ENCODE data around the gene ST6GALNAC1. TPM values are rescaled to one million over a fixed set of nuclear protein-coding genes. Genes with fewer than 3 reads are reported as not detected.

Gene ST6GALNAC1
- total and polyA plus RNA-seq, 10 of the 15 experiments (the other 5 are each of a cell fraction or from before 2014, with no cell fraction given), result 0.08 TPM; not detected in 9

DNA sequence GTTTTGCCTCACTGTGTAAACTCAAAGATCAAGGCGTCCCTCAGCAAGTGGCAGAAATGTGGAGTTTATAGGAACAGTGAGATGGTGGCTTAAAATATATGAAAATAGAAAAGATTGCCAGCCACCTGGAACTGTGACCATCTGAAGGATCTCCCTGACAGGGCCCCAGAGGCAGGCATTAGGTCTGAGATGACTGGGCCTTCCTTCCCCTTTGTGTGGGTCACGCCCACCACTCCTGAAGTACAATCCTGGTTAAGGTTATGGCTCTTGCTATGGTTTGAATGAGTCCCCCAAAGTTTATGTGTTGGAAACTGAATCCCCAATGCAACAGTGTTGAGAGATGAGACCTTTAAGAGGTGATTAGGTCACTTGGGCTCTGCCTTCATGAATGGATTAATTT lies 64.3 kb downstream of the ST6GALNAC1 start:
- SMC1A ChIA-PET (ENCODE audit: uncharacterized antibody, unreplicated experiment), result interaction anchor here (0.6 kb wide), 1 partner anchor 19 kb away, joined by 3 read pairs; no protein-coding TSS in a partner anchor
- BruUV-seq (replicated peaks), result no TSS peak
- peak; percentile 34; the same call in 1 of the 2 replicates for TF ChIP-seq IRF4 (IDR thresholded peaks at IDR 0.05; ENCODE audit: low read depth, low read length)
- TF ChIP-seq ZNF217 (IDR thresholded peaks at IDR 0.05), result no peak
- Histone ChIP-seq H4K20me1 (ENCODE audit: control insufficient read depth, insufficient read depth) (no peaks in the 10 kb centered on the region), H3K4me3 (no peak overlapping the region), H3K4me1 (ENCODE audit: control insufficient read depth, insufficient read depth, low read length) (peaks cover 24% of the 10 kb centered on the region), H3K27me3 (replicated peaks in 1 of 2; ENCODE audit: control insufficient read depth in 2 of 2, insufficient read depth in 2 of 2, low read length in 1 of 2) (no peaks in the 10 kb centered on the region), H3K4me2 (ENCODE audit: control insufficient read depth, insufficient read depth) (peak overlapping the region; percentile 34), H3K9me3 (replicated peaks; ENCODE audit: control insufficient read depth, insufficient read depth, low read length) (no peaks in the 10 kb centered on the region), H2AFZ (ENCODE audit: control insufficient read depth, low read depth, low read length) (peak overlapping the region; percentile 5; the same call in 1 of the 2 replicates), H3K79me2 (ENCODE audit: control insufficient read depth, insufficient read depth, low read length) (no peaks in the 10 kb centered on the region), H3K27ac (ENCODE audit: control insufficient read depth, insufficient read depth) (no peak overlapping the region), H3K36me3 (ENCODE audit: control insufficient read depth in 2 of 2, insufficient read depth in 2 of 2, low read length in 1 of 2) (no peaks in the 10 kb centered on the region), H3K9ac (ENCODE audit: control insufficient read depth, insufficient read depth, low read length) (no peak overlapping the region)
- DNase-seq (ENCODE audit: low read depth, low spot score), result no peak
- POLR2A ChIA-PET, result interaction anchor here (1.0 kb wide), 1 partner anchor 16 kb away, joined by 3 read pairs; no protein-coding TSS in a partner anchor
- intact Hi-C loops (cut with micrococcal nuclease; ENCODE audit: unreplicated experiment) (no loop called here), in situ Hi-C loops (cut with MboI) (no loop called here)
- no peak for FAIRE-seq
- CTCF ChIA-PET, result interaction anchor here (0.6 to 3.0 kb wide), 4 partner anchors 12 to 45 kb away, joined by 3 to 13 read pairs (median 4); no protein-coding TSS in a partner anchor
- peak; percentile 75 for ATAC-seq
- WGBS (ENCODE audit: insufficient coverage, insufficient replicate concordance, low lambda C conversion rate, missing lambda C conversion rate), result 3% methylated on average over 2 of the region's 2 CpGs
- RAD21 ChIA-PET (ENCODE audit: unreplicated experiment), result interaction anchor here (0.9 kb wide), 1 partner anchor 19 kb away, joined by 3 read pairs; no protein-coding TSS in a partner anchor

GRCh38 chr17:76578376-76578775 lies 65.2 kb downstream of the ST6GALNAC1 start:
- H3K4me1 ChIP-seq (ENCODE audit: control insufficient read depth, insufficient read depth, low read length), result peaks cover 24% of the 10 kb centered on the region
- TF ChIP-seq YY1 (IDR thresholded peaks at IDR 0.05; ENCODE audit: low read depth, low read length) (no peak), MTA2 (IDR thresholded peaks at IDR 0.05; ENCODE audit: low read depth) (no peak), SREBF1 (IDR thresholded peaks at IDR 0.05; ENCODE audit: low read length) (no peak), ZNF217 (IDR thresholded peaks at IDR 0.05) (no peak), RAD51 (IDR thresholded peaks at IDR 0.05) (no peak), NFYA (IDR thresholded peaks at IDR 0.05; ENCODE audit: borderline replicate concordance, low read depth, low read length) (no peak), E2F8 (IDR thresholded peaks at IDR 0.05; ENCODE audit: low read depth, partially characterized antibody) (no peak), IKZF2 (IDR thresholded peaks at IDR 0.05) (no peak), ZNF24 (IDR thresholded peaks at IDR 0.05) (no peak), NFYB (IDR thresholded peaks at IDR 0.05; ENCODE audit: insufficient read depth, low read depth, low read length) (no peak)
- H3K79me2 ChIP-seq (ENCODE audit: control insufficient read depth, insufficient read depth, low read length), result no peaks in the 10 kb centered on the region
- ATAC-seq, result no peak
- H3K9ac ChIP-seq (ENCODE audit: control insufficient read depth, insufficient read depth, low read length), result no peak overlapping the region
- 69% methylated on average over 5 of the region's 5 CpGs for WGBS (ENCODE audit: insufficient coverage, insufficient replicate concordance, low lambda C conversion rate, missing lambda C conversion rate)
- no peaks in the 10 kb centered on the region for H4K20me1 ChIP-seq (ENCODE audit: control insufficient read depth, insufficient read depth)
- no TSS peak for BruUV-seq (replicated peaks)
- H3K27ac ChIP-seq (ENCODE audit: control insufficient read depth, insufficient read depth), result no peak overlapping the region
- SMC1A ChIA-PET (ENCODE audit: uncharacterized antibody, unreplicated experiment), result interaction anchor here (1.0 to 1.3 kb wide), 2 partner anchors 19 to 21 kb away, joined by 3 to 5 read pairs; no protein-coding TSS in a partner anchor
- intact Hi-C loops (cut with micrococcal nuclease; ENCODE audit: unreplicated experiment), result no loop called here
- no peak for FAIRE-seq
- H3K9me3 ChIP-seq (replicated peaks; ENCODE audit: control insufficient read depth, insufficient read depth, low read length), result no peaks in the 10 kb centered on the region
- no peak for DNase-seq (ENCODE audit: low read depth, low spot score)
- in situ Hi-C loops (cut with MboI), result no loop called here
- RAD21 ChIA-PET (ENCODE audit: unreplicated experiment), result interaction anchor here (0.9 kb wide), 2 partner anchors 20 to 35 kb away, joined by 3 read pairs; no protein-coding TSS in a partner anchor
- no peak overlapping the region for H3K4me2 ChIP-seq (ENCODE audit: control insufficient read depth, insufficient read depth)
- POLR2A ChIA-PET, result no interaction called here
- no peaks in the 10 kb centered on the region for H3K36me3 ChIP-seq (ENCODE audit: control insufficient read depth in 2 of 2, insufficient read depth in 2 of 2, low read length in 1 of 2)
- no peak overlapping the region for H3K4me3 ChIP-seq
- CTCF ChIA-PET, result interaction anchor here (0.6 to 2.1 kb wide), 4 partner anchors 11 to 45 kb away, joined by 3 to 12 read pairs (median 5); no protein-coding TSS in a partner anchor
- H3K27me3 ChIP-seq (replicated peaks in 1 of 2; ENCODE audit: control insufficient read depth in 2 of 2, insufficient read depth in 2 of 2, low read length in 1 of 2), result no peaks in the 10 kb centered on the region
- H2AFZ ChIP-seq (ENCODE audit: control insufficient read depth, low read depth, low read length), result no peak overlapping the region
